ENCODE measurements around the gene RBPMS2. TPM values are rescaled to one million over a fixed set of nuclear protein-coding genes. Genes with fewer than 3 reads are reported as not detected.
"Not testable (repeated sequence)": the region's sequence is repeated elsewhere in the genome, so short reads cannot be mapped to it uniquely, and the experiment has no call there.

RBPMS2 gene
- total RNA-seq, 1 donor from 2014 or later, result 0.58 TPM

DNA sequence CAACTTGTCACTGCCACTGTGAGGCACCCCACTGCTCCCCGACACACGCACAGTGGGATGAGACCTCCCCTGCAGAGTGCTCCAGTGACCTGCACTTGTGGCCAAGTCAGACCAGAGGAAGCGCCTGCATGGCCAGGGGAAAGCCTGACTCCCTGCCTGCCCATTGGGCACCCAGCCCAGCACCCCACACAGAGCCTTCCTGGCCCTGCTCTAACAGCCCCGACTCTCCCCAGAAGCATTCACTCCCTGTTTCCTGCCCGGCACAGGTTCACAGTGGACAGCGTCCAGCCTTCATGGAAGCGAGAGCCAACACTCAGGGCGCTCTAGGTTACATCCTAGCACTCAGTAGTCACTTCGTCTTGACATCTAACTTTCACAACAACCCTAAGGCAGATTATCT is 27.8 kb downstream of the RBPMS2 start:
- no peak for DNase-seq (ENCODE audit: low read depth)
- H3K4me3 ChIP-seq (ENCODE audit: low read depth, low read length), result no peak overlapping the region
- TF ChIP-seq, protein P1, sequence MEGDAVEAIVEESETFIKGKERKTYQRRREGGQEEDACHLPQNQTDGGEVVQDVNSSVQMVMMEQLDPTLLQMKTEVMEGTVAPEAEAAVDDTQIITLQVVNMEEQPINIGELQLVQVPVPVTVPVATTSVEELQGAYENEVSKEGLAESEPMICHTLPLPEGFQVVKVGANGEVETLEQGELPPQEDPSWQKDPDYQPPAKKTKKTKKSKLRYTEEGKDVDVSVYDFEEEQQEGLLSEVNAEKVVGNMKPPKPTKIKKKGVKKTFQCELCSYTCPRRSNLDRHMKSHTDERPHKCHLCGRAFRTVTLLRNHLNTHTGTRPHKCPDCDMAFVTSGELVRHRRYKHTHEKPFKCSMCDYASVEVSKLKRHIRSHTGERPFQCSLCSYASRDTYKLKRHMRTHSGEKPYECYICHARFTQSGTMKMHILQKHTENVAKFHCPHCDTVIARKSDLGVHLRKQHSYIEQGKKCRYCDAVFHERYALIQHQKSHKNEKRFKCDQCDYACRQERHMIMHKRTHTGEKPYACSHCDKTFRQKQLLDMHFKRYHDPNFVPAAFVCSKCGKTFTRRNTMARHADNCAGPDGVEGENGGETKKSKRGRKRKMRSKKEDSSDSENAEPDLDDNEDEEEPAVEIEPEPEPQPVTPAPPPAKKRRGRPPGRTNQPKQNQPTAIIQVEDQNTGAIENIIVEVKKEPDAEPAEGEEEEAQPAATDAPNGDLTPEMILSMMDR (conservative IDR thresholded peaks at IDR 0.05; ENCODE audit: low read depth, low read length), result no peak

DNA sequence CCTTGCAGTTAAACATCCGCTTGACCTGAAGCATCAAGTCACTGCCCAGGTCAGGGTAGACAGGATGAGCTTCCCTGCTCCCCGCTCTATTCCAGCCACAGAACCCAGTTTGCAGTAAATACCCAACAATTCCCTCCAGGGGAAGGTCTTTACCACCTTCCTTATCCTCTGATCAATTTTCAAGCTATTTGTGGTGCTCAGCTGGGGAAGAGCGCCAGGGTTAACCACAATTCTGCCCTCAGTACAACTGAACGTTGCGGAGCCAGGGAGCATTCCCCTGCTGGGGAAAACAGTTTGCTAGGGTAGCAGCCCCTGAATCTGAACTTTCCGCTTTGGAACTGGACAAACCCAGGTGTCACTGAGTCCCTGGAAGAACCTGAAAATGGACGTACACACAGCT is 28.5 kb downstream of the RBPMS2 start:
- TF ChIP-seq, protein P1 (conservative IDR thresholded peaks at IDR 0.05; ENCODE audit: low read depth, low read length), result no peak
- DNase-seq (ENCODE audit: low read depth), result no peak
- H3K4me3 ChIP-seq (ENCODE audit: low read depth, low read length), result no peak overlapping the region

DNA sequence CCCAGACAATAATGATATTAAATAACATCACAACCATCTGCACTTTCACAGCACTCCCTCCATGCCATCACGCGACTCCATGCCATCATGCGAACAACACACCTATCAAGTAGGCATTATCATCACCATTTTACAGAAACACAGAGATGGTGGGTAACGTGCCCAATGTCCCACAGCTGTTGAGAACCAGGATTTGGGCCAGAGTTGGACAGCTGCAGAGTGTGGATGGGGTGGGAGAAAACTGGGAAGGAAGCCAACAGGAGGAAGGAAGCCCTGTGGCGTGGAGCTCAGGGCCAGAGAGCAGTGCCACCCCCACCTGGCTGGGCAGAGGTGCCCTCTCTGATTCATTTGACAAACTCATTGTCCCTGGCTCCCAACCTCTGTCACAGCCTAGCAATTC is 29.0 kb downstream of the RBPMS2 start:
- TF ChIP-seq, protein P1 (conservative IDR thresholded peaks at IDR 0.05; ENCODE audit: low read depth, low read length), result no peak
- no peak for DNase-seq (ENCODE audit: low read depth)
- no peak overlapping the region for H3K4me3 ChIP-seq (ENCODE audit: low read depth, low read length)

DNA sequence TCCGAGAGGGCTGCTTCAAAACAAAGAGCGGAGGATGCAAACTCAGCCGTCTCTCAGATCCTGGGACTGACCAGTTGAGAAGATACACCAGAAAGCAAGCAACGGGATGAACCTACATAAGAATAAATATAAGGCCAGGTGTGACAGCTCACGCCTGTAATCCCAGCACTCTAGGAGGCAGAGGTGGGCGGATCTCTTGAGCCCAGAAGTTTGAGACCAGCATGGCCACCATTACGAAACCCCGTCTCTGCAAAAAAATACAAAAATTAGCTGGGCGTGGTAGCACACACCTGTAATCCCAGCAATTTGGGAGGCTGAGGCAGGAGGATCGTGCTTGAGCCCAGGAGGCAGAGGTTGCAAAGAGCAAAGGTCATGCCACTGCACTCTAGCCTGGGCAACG is 31.7 kb downstream of the RBPMS2 start:
- DNase-seq (ENCODE audit: low read depth), result no peak
- TF ChIP-seq, protein P1 (conservative IDR thresholded peaks at IDR 0.05; ENCODE audit: low read depth, low read length), result no peak
- no peak overlapping the region for H3K4me3 ChIP-seq (ENCODE audit: low read depth, low read length)

DNA sequence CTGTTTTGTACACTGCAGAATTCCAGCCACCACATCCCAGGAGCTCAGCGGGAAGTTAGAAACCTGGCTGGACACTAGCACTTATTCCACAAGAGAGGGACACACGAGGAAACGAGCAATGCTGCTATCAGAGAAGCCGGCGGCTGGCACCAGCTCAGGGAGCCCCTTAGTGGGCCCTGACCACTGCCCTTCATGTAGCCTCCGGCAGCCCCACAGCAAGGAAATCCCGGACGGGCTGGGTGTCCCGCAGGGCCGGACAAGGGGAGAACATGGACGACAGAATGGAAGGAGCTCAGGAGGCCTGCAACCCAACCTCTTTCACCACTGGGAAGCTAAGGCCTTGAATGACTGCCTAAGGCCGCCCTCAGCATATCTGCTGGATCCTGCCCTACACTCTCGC is 32.5 kb downstream of the RBPMS2 start:
- TF ChIP-seq, protein P1 (conservative IDR thresholded peaks at IDR 0.05; ENCODE audit: low read depth, low read length), result no peak
- no peak overlapping the region for H3K4me3 ChIP-seq (ENCODE audit: low read depth, low read length)
- no peak for DNase-seq (ENCODE audit: low read depth)

DNA sequence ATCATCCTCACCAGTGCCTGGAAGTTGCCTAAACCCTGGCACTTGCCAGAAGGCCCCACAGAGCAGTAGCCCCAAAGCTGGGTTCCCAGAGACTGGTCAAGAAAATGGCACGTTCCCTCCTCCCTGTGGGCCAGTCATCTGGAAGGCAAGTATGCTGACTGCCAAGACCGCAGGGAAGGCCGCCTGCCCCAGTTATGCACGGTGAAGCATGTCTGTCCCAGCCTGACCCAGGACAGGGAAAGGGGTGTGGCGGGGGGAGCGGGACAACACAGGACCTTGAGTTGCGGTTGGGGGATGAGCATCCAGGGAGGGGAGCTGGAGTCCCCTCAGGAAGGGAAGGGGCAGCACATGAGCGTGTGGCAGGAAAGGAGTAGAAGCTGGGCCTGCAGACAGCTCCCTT is 33.0 kb downstream of the RBPMS2 start:
- DNase-seq (ENCODE audit: low read depth), result no peak
- H3K4me3 ChIP-seq (ENCODE audit: low read depth, low read length), result no peak overlapping the region
- TF ChIP-seq, protein P1 (conservative IDR thresholded peaks at IDR 0.05; ENCODE audit: low read depth, low read length), result no peak

DNA sequence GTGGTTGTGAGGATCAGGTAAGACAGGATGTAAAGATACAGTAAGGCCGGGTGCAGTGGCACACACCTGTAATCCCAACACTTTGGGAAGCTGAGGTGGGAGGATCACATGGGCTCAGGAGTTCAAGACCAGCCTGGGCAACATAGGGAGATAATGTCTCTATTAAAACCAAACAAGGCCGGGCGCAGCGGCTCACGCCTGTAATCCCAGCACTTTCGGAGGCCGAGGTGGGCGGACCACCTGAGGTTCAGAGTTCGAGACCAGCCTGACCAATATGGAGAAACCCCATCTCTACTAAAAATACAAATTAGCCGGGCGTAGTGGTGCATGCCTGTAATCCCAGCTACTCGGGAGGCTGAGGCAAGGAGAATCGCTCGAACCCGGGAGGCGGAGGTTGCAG is 33.7 kb downstream of the RBPMS2 start:
- not testable (repeated sequence) for H3K4me3 ChIP-seq (ENCODE audit: low read depth, low read length); DNase-seq (ENCODE audit: low read depth)

Measured in epithelial cell of proximal tubule (primary cell).